GM18858 (cell line): Measurements from ENCODE around the gene LCA5.
"Not testable (repeated sequence)": the region's sequence is repeated elsewhere in the genome, so short reads cannot be mapped to it uniquely, and the experiment has no call there.

ENCODE experiments used
- ATAC-seq: cut with Tn5 transposase; IDR thresholded peaks from one replicate; pipeline ENCODE4 v1.9.1; 2021; ENCODE audit not compliant: unreplicated experiment

Gene LCA5

GRCh38 chr6:79538106-79538971, 1.1 kb upstream of the LCA5 start:
- no peak for ATAC-seq

- ATAC-seq: no peak
These were observed 661 bp downstream of the LCA5 start for GRCh38 chr6:79536585-79536953.

GRCh38 chr6:79529567-79529966, 7.7 kb downstream of the LCA5 start:
- not testable (repeated sequence) for ATAC-seq

GRCh38 chr6:79526897-79527296, 10.3 kb downstream of the LCA5 start:
- no peak for ATAC-seq

GRCh38 chr6:79525272-79526100, 11.7 kb downstream of the LCA5 start:
- no peak for ATAC-seq

- no peak for ATAC-seq
These were observed 13.2 kb downstream of the LCA5 start for GRCh38 chr6:79524065-79524464.

- ATAC-seq: no peak
These were observed 14.6 kb downstream of the LCA5 start for GRCh38 chr6:79522609-79523008.

GRCh38 chr6:79520534-79520933, 16.7 kb downstream of the LCA5 start:
- no peak for ATAC-seq

GRCh38 chr6:79518842-79519241, 18.4 kb downstream of the LCA5 start:
- no peak for ATAC-seq

- ATAC-seq: no peak
These were observed 21.8 kb downstream of the LCA5 start for GRCh38 chr6:79515436-79515835.

- no peak for ATAC-seq
These were observed 24.1 kb downstream of the LCA5 start for GRCh38 chr6:79513111-79513510.

GRCh38 chr6:79512014-79512413, 25.2 kb downstream of the LCA5 start:
- ATAC-seq: no peak

- no peak for ATAC-seq
These were observed 26.5 kb downstream of the LCA5 start for GRCh38 chr6:79510707-79511106.

GRCh38 chr6:79506251-79506650, 31.0 kb downstream of the LCA5 start:
- ATAC-seq: no peak

- ATAC-seq: no peak
These were observed 32.9 kb downstream of the LCA5 start for GRCh38 chr6:79504372-79504771.

- no peak for ATAC-seq
These were observed 38.4 kb downstream of the LCA5 start for GRCh38 chr6:79498842-79499241.

GRCh38 chr6:79495246-79495645, 42.0 kb downstream of the LCA5 start:
- ATAC-seq: no peak

- no peak for ATAC-seq
These were observed 42.4 kb downstream of the LCA5 start for GRCh38 chr6:79494841-79495240.

GRCh38 chr6:79470728-79471127, 66.5 kb downstream of the LCA5 start:
- ATAC-seq: no peak

- no peak for ATAC-seq
These were observed 67.6 kb downstream of the LCA5 start for GRCh38 chr6:79469376-79470246.

GRCh38 chr6:79468587-79468986, 68.6 kb downstream of the LCA5 start:
- no peak for ATAC-seq
